Upper lobe of left lung (tissue), 6 donors: ENCODE measurements around the gene CEP104. TPM values are rescaled to one million over a fixed set of nuclear protein-coding genes. Genes with fewer than 3 reads are reported as not detected.

Experiments
- ATAC-seq, 2 donors: fragments of 200-7000 bp; cut with Tn5 transposase; one replicate each; pipeline ENCODE4 v1.9.1; 2022; ENCODE audit warnings: mild to moderate bottlenecking in 2 of 2, moderate library complexity in 2 of 2; ENCODE audit not compliant: low FRiP score in 2 of 2
- DNase-seq, 2 donors: peaks; one replicate each; pipeline ENCODE4 v3.0.0-alpha.2; 2019 to 2020
- H3K27ac ChIP-seq, 4 donors: fragments of 200-600 bp; sonication (generic); one replicate each; pipeline ENCODE4 v1.5.1; 2016 to 2019
- H3K27me3 ChIP-seq, 4 donors: fragments of 200-600 bp; sonication (generic); one replicate each; pipeline ENCODE4 v1.5.1; 2017 to 2019
- H3K36me3 ChIP-seq, 4 donors: fragments of 200-600 bp; sonication (generic); one replicate each; pipeline ENCODE4 v1.5.1; 2016 to 2019
- H3K4me1 ChIP-seq, 4 donors: fragments of 200-600 bp; sonication (generic); one replicate each; pipeline ENCODE4 v1.5.1; 2018 to 2019
- H3K4me3 ChIP-seq, 4 donors: fragments of 200-600 bp; sonication (generic); one replicate each; pipeline ENCODE4 v1.5.1; 2017 to 2019; ENCODE audit warnings: mild to moderate bottlenecking in 2 of 4, moderate library complexity in 1 of 4
- H3K9me3 ChIP-seq, 4 donors: fragments of 200-600 bp; sonication (generic); one replicate each; pipeline ENCODE4 v1.5.1; 2018 to 2019
- EP300 ChIP-seq, 4 donors: sonication (generic); formaldehyde crosslinking; IDR thresholded peaks; one replicate each; pipeline ENCODE4 v1.5.1; 2017; ENCODE audit warnings: antibody characterized with exemption in 4 of 4, control low read depth in 2 of 4
- POLR2A ChIP-seq, 4 donors: fragments of 450-650 bp; IDR thresholded peaks; one replicate each; pipeline ENCODE4 v1.5.1; 2016 to 2017; ENCODE audit warnings: antibody characterized with exemption in 4 of 4, mild to moderate bottlenecking in 2 of 4
- POLR2AphosphoS5 ChIP-seq, 2 donors: sonication (generic); formaldehyde crosslinking; IDR thresholded peaks; one replicate each; pipeline ENCODE4 v1.5.1; 2017; ENCODE audit warnings: antibody characterized with exemption in 2 of 2
- WGBS, 2 donors: methylation state at CpG; one replicate each; pipeline ENCODE4 v1.1.5; 2017 to 2018; 5-methylcytosine and 5-hydroxymethylcytosine counted together
- total RNA-seq, 6 donors: library from RNA; depleted of rRNA in 4 of 6; stranded (reverse); fragments of >200 nt in 4 of 6; gene quantifications; one replicate each; pipeline versions ENCODE4 v1.1.0 to v1.2.1, GENCODE V29; 2016 to 2021
- TF ChIP-seq, protein P1 (sequence below), 6 experiments: fragments of 450-650 bp in 4 of 6; fragments of 200-600 bp in 2 of 6; sonication (generic) in 2 of 6; IDR thresholded peaks; one replicate each; pipeline ENCODE4 v1.5.1; 2016 to 2019; ENCODE audit warnings: antibody characterized with exemption in 6 of 6
- donor health status: DM: no; HTN: no; CAD: no; lungs with moderate emphysema.
- donor health status: DM: no; HTN: yes; CAD: no; lungs with severe emphysema.

Gene CEP104
- total RNA-seq, 6 donors from 2014 or later, result 37.7 to 118 (median 53.6) TPM

DNA sequence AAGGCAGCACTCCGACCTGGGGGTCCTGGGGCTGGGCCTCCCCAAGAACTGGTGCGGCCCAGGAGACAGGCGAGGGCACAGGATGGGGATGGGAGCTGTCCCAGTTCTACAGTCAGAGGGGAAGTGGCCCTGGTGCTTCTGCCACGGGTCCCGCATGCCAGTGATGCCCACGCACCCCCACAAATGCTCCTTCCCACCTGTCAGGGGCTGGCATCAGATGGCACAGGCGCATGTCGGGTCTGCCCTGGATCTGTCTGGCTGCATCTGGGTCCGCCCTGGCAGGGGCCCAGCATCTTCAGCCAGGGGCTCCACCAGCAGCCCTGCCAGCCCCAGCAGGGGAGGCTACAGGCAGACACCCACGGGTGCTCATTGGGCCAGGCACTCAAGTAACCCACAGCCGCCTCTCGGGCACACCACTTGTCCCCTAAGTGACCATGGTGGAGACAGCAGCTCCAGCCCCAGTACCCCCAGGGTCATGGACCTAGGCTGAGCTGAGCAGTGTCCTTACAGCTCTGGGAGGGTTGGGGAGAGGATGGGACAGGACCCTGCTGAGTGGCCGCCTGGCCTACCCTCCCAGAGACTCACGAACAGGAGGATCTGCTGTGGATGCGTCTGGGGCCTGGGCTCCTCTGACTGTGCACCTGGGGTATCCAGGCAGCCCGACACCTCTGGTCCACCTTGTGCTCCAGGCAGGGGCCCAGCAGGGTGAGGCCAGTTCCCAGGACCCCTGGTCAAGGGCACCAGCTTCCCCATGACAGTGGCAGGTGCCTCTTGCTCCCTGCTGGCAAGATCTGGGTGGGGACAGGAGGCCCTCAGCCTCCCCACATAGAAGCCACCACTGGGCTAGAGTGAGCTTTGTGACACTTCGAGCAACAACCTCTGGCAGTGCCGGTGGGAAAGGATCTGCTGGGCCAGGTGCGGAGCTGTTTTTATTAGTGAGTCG lies 79.1 kb downstream of the CEP104 start:
- peaks cover 15 to 42% (median 35%) of the 10 kb centered on the region in 4 donors for H3K4me1 ChIP-seq
- ATAC-seq (no peak), DNase-seq (peak in 1 of 2 donors; percentile 62)
- no peaks in the 10 kb centered on the region for H3K9me3 ChIP-seq
- H3K4me3 ChIP-seq, result no peak overlapping the region
- no peaks in the 10 kb centered on the region for H3K27me3 ChIP-seq
- H3K27ac ChIP-seq, result no peak overlapping the region
- H3K36me3 ChIP-seq, result peaks cover 22 to 47% (median 39%) of the 10 kb centered on the region in 4 donors
- TF ChIP-seq, protein P1, sequence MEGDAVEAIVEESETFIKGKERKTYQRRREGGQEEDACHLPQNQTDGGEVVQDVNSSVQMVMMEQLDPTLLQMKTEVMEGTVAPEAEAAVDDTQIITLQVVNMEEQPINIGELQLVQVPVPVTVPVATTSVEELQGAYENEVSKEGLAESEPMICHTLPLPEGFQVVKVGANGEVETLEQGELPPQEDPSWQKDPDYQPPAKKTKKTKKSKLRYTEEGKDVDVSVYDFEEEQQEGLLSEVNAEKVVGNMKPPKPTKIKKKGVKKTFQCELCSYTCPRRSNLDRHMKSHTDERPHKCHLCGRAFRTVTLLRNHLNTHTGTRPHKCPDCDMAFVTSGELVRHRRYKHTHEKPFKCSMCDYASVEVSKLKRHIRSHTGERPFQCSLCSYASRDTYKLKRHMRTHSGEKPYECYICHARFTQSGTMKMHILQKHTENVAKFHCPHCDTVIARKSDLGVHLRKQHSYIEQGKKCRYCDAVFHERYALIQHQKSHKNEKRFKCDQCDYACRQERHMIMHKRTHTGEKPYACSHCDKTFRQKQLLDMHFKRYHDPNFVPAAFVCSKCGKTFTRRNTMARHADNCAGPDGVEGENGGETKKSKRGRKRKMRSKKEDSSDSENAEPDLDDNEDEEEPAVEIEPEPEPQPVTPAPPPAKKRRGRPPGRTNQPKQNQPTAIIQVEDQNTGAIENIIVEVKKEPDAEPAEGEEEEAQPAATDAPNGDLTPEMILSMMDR (IDR thresholded peaks at IDR 0.05), result no peak
- TF ChIP-seq POLR2AphosphoS5 (IDR thresholded peaks at IDR 0.05) (no peak), EP300 (IDR thresholded peaks at IDR 0.05) (no peak), POLR2A (IDR thresholded peaks at IDR 0.05) (no peak)
- 86 to 89% methylated on average over 6 to 18 of the region's 20 CpGs for WGBS, 2 donors

DNA sequence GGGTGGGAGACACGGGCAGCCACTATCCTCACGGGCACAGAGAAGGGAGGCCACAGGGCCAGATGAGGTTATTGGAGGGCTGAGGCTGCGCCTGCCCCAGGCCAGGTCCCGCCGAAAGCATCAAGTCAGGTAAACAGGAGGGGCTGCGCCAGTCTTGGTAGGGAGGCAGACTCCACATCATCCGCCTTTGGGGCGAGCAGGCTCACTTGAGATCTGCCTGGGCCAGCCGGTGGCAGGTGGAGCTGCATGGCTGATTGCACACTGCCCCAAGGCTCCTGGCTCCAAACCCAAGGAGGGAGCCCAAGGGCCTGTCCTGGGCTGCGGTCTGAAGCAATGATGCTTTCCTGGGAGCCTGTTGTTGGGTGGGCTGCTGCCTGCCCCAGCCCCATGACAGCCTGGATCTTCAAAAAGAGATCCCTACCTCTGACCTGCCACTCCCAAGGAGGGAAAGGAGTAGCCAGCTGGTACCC lies 79.9 kb downstream of the CEP104 start:
- H3K27ac ChIP-seq, result no peak overlapping the region
- TF ChIP-seq POLR2AphosphoS5 (IDR thresholded peaks at IDR 0.05) (no peak), EP300 (IDR thresholded peaks at IDR 0.05) (no peak), POLR2A (IDR thresholded peaks at IDR 0.05) (no peak)
- TF ChIP-seq, protein P1 (IDR thresholded peaks at IDR 0.05), result no peak
- peaks cover 17 to 47% (median 40%) of the 10 kb centered on the region in 4 donors for H3K4me1 ChIP-seq
- H3K36me3 ChIP-seq, result peaks cover 16 to 39% (median 31%) of the 10 kb centered on the region in 4 donors
- no peak overlapping the region for H3K4me3 ChIP-seq
- H3K27me3 ChIP-seq, result no peaks in the 10 kb centered on the region
- ATAC-seq, result no peak
- DNase-seq, result no peak
- H3K9me3 ChIP-seq, result no peaks in the 10 kb centered on the region
- WGBS, 2 donors, result 89% methylated on average over 9 of the region's 10 CpGs; no CpG with 5 or more reads in 1 of the 2 donors

DNA sequence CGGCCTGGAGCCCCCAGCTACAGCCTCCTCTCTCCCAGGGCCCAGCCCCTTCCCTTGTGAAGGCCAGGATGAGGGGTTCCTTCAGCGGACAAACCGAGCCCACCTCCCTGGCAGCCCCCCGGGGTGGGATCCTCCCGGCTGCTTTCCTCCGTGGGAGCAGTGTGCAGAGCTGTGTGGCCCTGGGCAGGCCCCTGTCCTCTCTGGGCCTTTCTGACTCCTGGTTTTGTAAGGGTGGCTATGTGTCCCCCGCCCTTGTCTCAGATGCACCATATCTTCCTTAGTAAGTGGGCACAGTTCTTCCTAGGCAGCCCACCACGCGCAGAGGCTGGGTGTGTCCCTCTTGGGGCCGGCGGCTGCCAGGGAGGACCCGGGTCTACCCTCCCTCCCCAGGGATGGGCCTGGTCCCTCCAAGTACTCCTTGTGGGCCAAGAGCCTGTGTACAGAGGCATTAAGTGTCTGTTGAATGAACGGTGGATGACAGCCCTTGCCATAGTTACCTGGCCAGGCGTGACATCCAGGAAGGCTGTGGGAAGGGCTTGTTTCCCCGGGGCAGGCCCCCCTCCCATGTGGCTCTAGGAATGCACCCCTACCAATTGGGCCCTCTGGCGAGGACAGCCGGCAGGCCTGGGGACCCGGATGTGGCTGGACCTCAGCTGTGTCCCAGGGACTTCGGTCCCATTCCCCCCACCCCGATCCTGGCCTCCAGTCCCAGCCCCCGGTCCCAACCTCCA lies 80.6 kb downstream of the CEP104 start:
- Histone ChIP-seq H3K4me3 (no peak overlapping the region), H3K9me3 (no peaks in the 10 kb centered on the region), H3K27ac (no peak overlapping the region), H3K27me3 (no peaks in the 10 kb centered on the region), H3K4me1 (peaks cover 24 to 54% (median 46%) of the 10 kb centered on the region in 4 donors), H3K36me3 (peaks cover 10 to 32% (median 24%) of the 10 kb centered on the region in 4 donors)
- 68 to 80% methylated on average over 8 to 20 of the region's 21 CpGs for WGBS, 2 donors
- DNase-seq (peak; percentile 41 to 72), ATAC-seq (no peak)
- TF ChIP-seq POLR2AphosphoS5 (IDR thresholded peaks at IDR 0.05), result no peak
- TF ChIP-seq, protein P1 (IDR thresholded peaks at IDR 0.05), result no peak
- no peak for TF ChIP-seq POLR2A (IDR thresholded peaks at IDR 0.05)
- TF ChIP-seq EP300 (IDR thresholded peaks at IDR 0.05), result no peak

DNA sequence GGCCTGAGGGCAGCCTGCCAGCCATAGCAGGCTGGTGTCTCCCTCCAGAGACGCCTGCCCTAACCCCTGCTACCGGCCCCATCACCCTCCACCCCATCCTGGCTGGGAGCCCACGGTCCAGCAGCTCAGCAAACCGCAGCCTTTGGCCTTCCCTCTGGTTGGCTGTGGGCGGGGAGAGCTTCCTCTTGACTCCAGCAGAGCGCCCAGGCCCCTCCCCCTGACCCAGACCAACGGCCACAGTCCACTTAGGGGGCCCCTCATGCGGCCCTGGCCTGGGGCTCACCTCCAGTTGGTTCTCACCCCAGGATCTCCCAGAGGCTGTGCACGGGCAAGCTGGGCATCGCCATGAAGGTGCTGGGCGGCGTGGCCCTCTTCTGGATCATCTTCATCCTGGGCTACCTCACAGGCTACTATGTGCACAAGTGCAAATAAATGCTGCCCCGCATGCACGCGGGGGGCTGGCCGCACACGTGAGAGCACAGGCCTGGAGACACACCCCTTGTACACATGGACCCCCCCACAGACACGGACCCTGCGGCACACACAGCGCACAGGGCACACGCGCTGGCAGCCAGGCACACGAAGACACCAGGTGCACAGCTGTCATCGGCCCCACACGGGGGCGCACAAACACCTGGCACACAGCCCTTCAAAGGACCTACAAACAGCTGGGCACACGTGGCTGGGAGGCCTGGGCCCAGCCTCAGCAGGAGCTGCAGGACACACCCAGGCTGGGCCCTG lies 81.4 kb downstream of the CEP104 start:
- Histone ChIP-seq H3K27me3 (no peaks in the 10 kb centered on the region), H3K36me3 (peaks cover 8 to 25% (median 17%) of the 10 kb centered on the region in 4 donors), H3K4me3 (no peak overlapping the region), H3K4me1 (peaks cover 26 to 58% (median 47%) of the 10 kb centered on the region in 4 donors), H3K27ac (no peak overlapping the region), H3K9me3 (no peaks in the 10 kb centered on the region)
- 35 to 51% methylated on average over 11 to 20 of the region's 27 CpGs for WGBS, 2 donors
- peak in 1 of 2 donors; percentile 31 for ATAC-seq
- TF ChIP-seq POLR2AphosphoS5 (IDR thresholded peaks at IDR 0.05) (no peak), POLR2A (IDR thresholded peaks at IDR 0.05) (no peak)
- TF ChIP-seq, protein P1 (IDR thresholded peaks at IDR 0.05), result peak in 4 of 6 experiments; percentile 18 to 28 (median 22)
- peak; percentile 57 to 84 for DNase-seq
